HG03097 (cell line): ENCODE measurements around the gene PDE11A.
"Not testable (repeated sequence)": the region's sequence is repeated elsewhere in the genome, so short reads cannot be mapped to it uniquely, and the experiment has no call there.

Source experiments
- ATAC-seq: cut with Tn5 transposase; IDR thresholded peaks from one replicate; pipeline ENCODE4 v1.9.1; 2021; ENCODE audit not compliant: unreplicated experiment, low FRiP score

The PDE11A gene

DNA sequence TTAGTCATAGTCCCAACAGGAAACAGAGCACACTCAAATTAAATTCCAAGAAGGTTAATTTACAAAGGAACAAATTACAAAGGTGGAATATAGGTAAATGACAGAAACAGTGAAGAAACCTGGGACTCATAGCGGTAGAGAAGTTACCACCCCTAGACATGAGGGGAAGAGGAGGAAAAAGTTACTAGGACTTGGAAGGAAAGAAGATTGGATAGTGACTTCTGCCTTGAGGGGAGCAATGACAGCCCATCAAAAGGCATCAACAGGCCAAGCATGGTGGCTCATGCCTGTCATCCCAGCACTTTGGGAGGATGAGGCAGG is 2.4 kb upstream of the PDE11A start:
- ATAC-seq, result no peak

DNA sequence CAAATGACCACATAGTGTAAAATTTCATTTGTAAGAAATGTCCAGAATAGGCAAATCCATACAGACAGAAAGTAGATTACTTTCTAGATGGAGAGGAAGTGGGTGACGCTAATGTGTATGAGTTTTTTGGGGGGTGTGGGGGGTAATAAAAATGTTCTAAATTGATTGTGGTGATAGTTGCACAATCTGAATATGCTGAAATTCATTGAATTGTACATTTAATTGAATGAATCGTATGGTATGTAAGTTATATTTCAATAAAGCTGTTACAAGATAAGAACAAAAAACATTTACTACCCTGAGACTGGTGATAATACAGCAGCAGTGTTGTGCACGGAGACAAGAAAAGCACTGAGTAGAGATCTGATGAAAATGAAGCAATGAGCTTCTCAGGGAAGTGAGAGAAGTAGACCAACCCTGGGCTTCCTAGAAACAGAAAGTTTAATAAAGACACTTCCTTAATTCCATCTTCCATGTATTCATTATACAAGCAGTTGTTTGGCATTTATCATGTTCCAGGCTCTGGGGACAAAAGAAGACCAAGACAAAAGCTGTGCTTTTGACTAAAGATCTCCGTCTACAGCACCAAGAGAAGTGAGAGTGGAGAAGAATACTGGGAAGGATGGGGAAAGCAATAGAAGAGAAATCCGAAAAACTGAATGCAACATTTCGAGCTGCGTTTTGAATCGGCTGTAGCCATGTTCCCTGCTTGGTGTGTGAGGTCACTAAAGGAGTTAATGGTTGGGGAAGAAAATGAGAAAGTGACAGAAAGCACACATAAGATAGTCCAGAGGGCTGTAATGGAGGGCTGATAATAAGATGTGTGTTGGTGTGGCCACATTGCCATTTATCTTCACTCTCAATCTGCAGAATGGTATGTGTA is 1.8 kb upstream of the PDE11A start:
- ATAC-seq, result no peak

DNA sequence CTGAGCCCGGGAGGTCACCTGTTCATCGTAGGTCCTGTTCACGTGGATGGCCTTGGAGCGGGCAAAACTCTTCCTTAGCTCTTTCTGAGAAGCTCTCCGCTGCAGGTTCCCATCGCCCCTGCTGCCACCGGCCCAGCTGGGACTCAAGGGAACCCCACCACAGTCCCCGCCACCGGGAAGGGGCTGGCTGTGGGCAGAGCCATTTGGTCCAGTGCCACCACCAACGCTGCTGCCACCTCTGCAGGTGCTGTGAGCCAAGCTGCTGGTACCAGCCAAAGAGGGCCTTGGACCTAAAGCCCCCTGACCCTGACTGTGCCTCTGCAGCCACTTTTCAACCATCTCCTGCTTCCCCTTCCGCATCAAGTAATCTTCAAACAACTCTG is 586 bp downstream of the PDE11A start:
- ATAC-seq, result no peak

DNA sequence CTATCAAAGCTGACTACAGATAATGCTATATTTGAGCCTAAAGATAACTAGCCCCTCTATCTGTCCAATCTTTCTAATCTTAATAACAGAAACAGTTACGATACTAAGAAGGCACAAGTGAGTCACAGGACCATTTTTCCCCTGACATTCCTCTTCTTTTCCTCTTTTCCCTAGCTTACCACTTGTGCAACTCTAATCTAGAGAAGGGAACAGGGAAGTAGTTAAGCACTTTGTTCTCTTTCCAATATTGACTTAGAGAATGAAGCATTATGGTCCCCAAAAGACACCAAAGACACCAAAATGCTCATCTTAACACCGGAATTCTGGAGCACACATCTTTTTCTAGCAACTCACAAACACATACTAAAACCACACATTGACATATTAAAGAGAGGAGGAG is 1.8 kb downstream of the PDE11A start:
- no peak for ATAC-seq

DNA sequence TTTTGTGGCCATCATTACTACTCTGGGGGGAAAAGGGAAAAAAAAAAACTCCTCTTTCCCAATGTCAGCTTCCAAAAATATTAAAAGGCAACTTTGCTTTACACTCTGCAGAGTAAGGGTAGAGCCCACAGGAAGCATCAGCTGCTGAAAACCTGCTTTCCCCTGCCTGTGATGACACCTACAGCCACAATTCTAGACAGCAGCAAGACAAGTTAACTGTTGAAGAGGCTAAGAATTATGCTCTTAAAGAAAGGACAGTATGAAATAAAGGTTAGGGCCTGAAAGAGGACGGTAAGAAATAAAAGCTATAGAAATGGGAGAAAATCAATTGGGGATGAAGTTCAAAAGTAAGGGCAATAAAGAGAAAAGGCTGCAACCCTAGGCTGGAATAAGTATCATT is 3.0 kb downstream of the PDE11A start:
- no peak for ATAC-seq

DNA sequence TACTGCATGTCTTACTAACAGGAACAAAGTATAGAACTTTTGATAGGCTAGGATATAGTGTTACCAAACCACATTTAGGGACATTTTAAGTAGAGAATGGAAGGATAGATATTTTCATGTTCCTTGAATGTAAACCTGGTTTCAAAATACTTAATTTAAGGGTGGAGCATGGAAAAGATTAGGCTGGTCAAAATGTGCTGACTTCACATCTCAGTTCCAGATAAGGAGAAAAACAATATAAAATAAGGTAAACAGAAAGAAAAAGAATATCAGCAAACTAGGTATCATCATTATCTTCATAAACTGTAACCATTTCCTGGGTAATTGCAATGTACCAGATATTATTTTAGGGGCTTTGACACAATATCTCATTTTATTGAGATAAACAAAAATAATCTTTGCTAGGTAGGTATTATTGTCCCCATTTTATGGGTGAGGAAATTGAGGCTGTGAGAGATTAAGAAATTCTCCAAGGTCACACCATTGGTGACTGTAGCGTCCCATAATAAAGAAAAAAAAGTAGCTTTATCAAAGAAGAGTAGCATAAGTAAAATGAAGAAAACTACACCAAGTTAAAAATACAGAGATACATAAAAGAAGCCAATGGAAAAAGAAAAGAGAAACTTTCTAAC is 3.6 kb downstream of the PDE11A start:
- ATAC-seq, result no peak

DNA sequence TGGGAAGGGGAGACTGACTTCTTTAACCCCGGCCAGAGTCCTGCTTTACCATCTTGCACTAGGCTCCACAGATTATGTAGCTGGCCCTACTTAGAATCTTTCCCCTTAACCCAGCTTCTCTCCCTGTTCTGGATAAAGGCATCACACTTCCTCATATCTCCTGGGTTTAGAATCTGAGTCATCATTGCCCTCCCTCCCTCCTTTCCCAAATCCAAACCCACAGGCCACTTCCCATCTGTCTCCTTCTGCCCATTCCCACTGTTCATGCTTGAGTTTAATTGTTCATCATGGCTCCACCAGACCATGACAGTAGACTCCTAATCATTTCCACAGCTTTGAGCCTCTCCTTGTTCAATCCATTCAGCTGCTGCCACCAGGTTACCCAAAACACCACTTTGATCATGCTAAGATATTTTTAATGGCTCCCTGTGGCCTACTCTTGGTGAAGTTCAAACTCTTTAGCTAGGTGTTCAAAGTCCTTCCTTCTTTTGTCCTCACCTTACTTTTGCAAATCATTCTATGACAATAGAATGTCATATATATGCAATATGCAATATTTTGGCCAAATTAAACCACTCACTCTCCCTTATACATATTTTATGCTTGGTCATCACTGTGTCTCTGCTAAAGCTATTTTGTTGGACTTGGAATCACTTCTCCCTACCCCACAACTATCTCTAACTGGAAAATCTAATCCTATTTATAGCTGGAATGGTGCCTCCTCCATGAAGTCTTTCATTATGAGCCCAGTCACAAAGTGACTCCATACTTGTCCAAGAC is 5.5 kb downstream of the PDE11A start:
- no peak for ATAC-seq

DNA sequence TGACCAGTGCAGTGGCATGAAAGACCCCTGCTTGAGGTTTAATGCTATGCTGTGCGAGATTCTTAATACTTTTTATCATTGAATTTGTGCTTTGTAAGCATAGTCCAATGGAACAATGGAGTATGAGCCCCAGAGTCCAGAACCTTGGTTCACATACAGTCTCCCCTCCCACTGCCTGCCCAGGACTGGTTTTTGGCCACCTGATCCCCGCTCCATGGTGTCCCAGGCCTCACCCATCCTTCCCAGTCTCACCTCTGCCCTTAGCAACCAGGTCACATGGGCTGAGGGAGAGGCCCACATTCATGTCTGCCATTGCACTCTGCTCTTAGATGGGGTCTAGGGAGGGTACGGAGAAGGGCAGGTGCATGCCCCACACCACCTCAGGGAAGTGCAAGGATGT is 6.3 kb downstream of the PDE11A start:
- no peak for ATAC-seq

DNA sequence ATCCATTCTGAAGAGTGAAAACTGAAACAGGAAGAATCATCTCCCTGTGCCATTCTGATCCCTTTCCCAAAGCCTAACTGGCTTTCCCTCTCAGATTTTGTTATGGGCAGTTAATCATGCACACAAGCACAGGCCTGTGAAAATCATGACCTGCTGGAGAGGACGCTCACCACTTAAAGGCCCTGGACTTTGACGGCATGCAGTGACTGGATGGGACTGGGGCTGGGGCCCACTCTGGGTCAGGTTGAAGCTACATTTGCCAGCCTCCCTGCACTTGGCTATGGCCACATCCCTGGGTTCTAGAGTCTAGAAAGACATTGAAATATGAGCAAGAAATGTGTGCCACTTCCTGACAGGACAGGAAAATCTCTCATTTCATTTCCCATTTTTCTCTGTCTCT is 12.9 kb downstream of the PDE11A start:
- ATAC-seq, result no peak

DNA sequence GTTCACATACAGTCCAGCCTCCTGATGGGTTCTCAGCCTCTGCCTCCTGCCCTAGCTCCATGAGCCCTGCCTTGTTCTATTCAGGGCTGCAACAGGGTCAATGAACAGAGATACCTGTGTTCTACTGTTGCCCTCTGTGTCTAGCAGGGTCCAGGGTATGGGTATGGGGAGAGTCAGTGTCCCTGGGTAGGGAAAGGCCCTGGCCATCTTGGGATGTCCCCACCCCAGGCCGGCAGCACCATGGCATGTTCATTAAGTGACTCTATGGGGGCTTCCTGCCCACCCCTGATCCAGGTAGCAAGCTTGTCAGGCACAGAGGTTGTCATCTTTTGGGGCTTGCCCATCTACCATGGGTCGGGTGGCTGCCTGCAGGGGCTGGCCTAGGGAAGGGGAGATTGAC is 13.5 kb downstream of the PDE11A start:
- no peak for ATAC-seq

DNA sequence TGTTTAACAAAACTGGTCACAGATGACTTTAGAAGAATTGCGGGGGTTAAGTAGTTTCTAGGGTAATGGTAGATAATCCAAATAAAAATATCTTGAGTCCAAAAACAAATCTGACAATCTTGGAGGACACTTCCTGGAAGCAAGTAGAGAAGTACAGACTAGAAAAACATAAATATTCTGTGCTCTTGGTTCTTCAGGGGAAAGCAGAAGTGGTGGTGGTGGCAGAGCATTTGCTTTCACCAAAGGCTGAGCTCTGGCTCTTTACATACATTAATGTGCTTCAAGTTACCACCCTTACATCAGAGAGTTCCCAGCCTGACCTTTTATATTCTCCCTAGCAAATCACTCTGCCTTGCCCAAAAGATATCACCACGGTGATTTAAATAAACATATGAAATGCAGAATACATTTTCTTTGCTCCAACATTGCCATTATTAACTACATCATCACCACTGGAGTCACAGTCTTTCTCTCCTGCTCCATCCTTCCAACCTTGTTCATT is 15.3 kb downstream of the PDE11A start:
- no peak for ATAC-seq

DNA sequence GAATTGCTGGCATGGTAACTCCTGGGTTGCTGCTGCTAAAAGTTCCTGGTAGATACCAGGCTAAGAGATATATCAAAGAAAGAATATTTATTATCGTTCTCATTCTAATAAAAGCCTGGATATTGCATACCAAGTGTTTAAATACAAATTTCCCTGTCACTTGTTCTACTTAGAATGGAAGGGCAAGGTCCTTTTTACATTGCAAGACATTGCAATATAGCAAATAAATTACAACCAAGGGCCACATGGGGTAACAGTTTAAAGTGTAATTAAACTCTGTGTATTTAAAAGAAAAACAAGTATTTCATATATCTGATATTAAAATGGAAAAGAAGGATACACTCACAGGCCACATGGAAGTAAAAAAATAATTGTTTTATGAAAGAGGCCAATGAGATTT is 16.2 kb downstream of the PDE11A start:
- no peak for ATAC-seq

DNA sequence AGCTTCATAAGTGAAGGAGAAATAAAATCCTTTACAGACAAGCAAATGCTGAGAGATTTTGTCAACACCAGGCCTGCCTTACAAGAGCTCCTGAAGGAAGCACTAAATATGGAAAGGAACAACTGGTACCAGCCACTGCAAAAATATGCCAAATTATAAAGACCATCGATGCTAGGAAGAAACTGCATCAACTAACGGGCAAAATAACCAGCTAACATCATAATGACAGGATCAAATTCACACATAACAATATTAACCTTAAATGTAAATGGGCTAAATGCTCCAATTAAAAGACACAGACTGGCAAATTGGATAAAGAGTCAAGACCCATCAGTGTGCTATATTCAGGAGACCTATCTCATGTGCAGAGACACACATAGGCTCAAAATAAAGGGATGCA is 21.3 kb downstream of the PDE11A start:
- ATAC-seq, result not testable (repeated sequence)

DNA sequence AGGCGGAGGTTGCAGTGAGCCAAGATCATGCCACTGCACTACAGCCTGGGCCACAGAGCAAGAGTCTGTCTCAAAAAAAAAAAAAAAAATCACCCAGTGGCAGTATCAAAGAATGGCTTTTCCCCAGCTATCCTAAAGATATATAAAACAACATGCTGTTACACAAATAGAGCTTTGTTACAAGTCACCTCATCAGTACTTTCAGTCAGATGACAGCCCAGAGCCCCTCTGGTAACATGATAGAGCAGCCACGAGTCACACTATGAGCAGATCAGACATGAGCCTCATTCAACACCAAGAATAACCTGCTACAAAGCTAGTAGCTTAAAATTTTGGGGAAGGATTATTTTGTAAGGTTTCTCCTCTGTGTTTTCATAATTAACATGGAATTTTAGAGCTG is 25.2 kb downstream of the PDE11A start:
- no peak for ATAC-seq

DNA sequence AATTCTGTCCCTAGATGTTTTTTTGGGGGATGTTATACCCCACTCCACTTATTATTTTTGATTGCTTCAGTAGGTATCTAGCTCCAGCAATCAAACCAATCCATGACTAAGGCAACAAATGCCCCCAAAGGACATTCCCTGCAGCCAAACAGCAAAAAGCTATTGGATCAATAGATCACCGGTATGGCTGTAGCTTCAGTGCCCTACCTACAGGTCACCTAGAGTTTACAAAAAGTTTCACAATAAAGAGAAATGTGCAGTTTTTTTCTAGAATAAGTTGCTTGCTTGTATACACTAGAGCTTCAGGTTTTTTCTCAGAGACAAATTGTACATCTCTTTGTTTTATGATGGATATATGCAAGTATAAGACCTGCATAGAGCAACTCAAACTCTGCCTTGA is 27.7 kb downstream of the PDE11A start:
- ATAC-seq, result no peak

DNA sequence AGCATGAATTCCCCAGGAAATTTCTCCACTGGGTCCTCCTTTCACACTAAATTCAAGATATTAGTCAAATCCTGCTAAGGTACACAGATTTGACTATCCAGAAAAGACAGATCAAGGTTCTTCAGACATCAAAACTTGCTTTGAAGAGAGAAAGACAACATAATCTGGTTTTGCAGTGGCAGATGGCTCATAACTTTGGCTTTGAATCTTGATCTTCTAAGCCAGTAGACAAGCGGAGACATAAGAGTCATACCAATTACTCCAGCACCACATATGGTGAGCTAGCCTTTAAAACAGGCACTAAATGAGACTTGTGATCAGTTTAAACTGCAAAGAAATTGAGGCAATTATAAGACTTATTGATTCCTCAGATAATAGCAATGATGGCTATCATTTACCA is 29.3 kb downstream of the PDE11A start:
- ATAC-seq, result no peak

DNA sequence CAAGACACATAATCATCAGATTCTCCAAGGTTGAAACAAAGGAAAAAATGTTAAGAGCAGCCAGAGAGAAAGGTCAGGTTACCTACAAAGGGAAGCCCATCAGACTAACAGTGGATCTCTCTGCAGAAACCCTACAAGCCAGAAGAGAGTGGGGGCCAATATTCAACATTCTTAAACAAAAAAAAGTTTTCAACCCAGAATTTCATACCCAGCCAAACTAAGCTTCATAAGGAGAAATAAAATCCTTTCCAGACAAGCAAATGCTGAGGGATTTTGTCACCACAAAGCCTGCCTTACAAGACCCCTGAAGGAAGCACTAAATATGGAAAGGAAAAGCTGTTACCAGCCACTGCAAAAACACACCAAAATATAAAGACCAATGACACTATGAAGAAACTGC is 39.0 kb downstream of the PDE11A start:
- ATAC-seq, result not testable (repeated sequence)

DNA sequence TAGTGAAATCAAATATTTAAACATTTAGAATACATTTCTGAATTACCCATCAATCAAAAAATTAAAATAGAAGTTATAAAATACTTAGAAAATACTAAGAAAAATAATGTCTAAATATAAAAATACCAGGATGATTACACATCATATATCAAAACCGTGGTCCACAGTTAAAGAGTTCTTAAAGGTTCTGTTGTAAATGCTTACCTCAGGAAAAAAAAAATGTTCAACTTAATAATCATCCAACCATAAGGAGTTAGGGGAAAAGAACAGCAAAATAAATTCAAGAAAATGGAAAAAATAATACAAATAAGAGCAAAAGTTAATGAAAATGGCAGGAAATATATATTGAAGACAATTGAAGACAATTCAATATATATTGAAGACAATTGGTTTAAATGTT is 43.2 kb downstream of the PDE11A start:
- no peak for ATAC-seq

DNA sequence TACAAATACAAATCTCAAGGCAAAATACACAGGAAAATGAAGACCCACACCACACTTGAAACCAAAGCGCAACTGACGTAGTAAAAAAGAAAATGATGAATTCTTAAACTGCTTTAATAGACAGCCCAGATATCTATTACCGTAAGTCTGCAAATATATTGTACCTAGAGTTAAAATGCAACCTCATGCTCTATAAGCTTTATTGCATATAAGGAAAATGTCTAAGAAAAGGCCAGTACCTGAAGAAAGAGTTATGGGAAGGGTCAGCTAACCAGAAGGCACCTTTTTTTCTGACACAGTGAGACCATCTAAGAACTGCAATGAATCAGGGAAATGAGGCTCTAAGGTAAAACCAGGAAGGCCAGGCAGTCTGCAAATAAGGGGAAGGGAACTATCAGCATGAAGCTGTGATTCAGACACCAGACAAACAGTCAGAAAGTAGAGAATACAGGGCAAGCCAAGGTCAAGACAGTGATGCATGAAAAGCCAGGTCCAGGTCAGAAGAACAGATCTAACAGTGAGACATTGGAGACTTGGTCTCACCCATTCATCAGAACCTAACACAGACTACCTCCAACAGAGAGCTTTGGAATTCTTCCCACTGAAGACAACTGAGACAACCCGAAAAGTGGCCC is 46.9 kb downstream of the PDE11A start:
- no peak for ATAC-seq

DNA sequence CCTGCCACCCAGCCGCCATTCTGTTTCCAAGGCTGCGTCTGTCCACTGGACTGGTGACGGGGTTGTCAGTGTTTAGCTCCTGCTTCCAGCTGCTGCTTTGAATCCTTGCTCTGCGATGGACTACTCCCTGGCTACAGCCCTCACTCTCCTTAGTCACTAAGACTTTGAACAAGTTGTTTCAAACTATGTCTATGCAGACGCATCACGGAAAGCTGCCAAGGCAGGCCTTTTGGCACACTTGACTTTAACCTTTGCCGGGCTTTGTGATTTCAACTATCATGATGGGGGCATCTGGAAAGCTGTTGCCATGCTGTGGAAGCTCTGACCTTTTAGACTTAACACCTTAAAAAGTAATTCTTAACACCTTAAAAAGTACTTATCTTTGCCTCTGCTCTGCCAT is 54.4 kb downstream of the PDE11A start:
- ATAC-seq, result no peak

DNA sequence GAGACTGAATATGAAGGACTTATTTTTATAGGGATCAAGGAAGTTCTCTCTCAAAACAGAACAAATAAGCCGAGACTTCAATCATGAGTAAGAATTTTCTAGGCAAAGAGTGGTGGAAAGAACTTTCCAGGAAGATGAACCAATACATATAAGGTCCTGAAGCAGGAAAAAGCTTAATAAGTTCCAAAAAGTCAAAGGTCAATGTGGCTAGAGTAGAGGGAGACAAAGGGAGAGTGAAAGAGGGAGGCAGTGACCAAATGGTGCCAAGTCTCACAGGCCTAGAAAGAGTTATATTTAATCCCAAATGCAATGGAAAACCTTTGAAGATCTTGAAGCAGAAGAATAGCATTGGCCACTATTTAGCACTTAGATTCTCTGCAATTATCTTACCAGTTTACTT is 56.0 kb downstream of the PDE11A start:
- ATAC-seq, result no peak
